ENCODE results near the gene ANGPTL4.

Gene ANGPTL4

DNA sequence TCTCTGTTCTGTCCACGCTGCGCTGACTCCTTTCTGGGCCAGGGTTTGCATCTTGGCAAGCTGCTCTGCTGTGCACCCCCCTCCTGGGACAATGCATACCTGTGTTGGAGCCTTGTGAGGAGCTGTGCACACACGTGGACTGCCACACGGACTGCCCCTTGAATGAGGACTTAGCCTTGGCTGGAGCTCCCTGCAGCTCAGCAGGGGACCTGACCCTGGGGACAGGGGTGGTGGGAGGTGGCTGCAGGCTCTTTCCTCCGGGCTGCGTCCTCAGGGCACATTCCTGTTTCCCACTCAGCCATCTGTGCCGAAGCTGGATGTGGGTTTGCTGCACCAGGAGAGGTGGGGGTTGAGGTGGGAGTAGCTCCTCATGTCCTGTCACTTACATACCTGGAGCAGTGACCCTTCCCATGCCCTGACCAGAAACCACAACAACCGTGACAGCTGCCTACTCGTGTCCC, 34.4 kb downstream of the ANGPTL4 start:
- Histone ChIP-seq H2AFZ (ENCODE audit: low read depth, low read length, severe bottlenecking) (no peak overlapping the region), H3K9ac (ENCODE audit: low read length) (no peak overlapping the region)

DNA sequence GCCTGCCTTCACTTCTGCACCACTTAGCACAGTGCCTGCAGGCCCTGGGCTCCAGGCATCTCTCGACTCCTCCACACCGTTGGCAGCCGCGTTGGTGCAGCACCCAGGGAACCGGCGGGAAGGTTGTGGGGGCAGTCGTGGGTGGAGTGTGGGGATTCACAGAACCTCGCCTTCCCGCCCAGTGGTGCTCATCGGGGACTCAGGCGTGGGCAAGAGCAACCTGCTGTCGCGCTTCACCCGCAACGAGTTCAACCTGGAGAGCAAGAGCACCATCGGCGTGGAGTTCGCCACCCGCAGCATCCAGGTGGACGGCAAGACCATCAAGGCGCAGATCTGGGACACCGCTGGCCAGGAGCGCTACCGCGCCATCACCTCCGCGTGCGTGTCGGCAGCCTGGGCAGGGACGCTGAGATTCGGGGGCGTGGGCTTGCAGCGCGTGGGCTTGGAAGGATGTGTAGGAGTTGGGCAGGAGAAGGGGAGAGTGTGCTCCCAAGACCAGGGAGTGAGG, 35.8 kb downstream of the ANGPTL4 start:
- H3K27ac ChIP-seq (ENCODE audit: low read depth, low read length), result no peak overlapping the region
- H2AFZ ChIP-seq (ENCODE audit: low read depth, low read length, severe bottlenecking), result no peak overlapping the region
- H3K4me2 ChIP-seq (ENCODE audit: low read depth, low read length, poor library complexity, severe bottlenecking), result no peak overlapping the region
- TF ChIP-seq CTCF (IDR thresholded peaks at IDR 0.05; ENCODE audit: insufficient read depth, low read length, poor library complexity, severe bottlenecking) (no peak), EZH2phosphoT487 (conservative IDR thresholded peaks at IDR 0.05; ENCODE audit: low read length) (no peak)
- no peaks in the 10 kb centered on the region for H3K9me3 ChIP-seq (ENCODE audit: insufficient read depth, low read length)
- no peak overlapping the region for H3K9ac ChIP-seq (ENCODE audit: low read length)
- H3K4me3 ChIP-seq (ENCODE audit: insufficient read depth, low read length, poor library complexity, severe bottlenecking), result no peak overlapping the region
- H3F3A ChIP-seq (ENCODE audit: insufficient read depth), result no peaks in the 10 kb centered on the region
- H4K20me1 ChIP-seq (ENCODE audit: low read depth, low read length), result no peaks in the 10 kb centered on the region; the same call in 1 of the 2 replicates
- H3K27me3 ChIP-seq (ENCODE audit: low read length), result no peaks in the 10 kb centered on the region
- no peaks in the 10 kb centered on the region for H3K9me2 ChIP-seq (replicated peaks; ENCODE audit: insufficient read depth, low read length)
- peaks cover 40% of the 10 kb centered on the region for H3K79me2 ChIP-seq (ENCODE audit: insufficient read depth, low read length)
- H3K36me3 ChIP-seq (ENCODE audit: low read length), result no peaks in the 10 kb centered on the region

More for the DNA sequence above, 34.4 kb downstream of the ANGPTL4 start:
- Histone ChIP-seq H4K20me1 (ENCODE audit: low read depth, low read length) (no peaks in the 10 kb centered on the region; the same call in 1 of the 2 replicates), H3K9me3 (ENCODE audit: insufficient read depth, low read length) (no peaks in the 10 kb centered on the region), H3K9me2 (replicated peaks; ENCODE audit: insufficient read depth, low read length) (no peaks in the 10 kb centered on the region), H3K36me3 (ENCODE audit: low read length) (no peaks in the 10 kb centered on the region), H3K27me3 (ENCODE audit: low read length) (no peaks in the 10 kb centered on the region), H3K4me2 (ENCODE audit: low read depth, low read length, poor library complexity, severe bottlenecking) (no peak overlapping the region), H3K4me3 (ENCODE audit: insufficient read depth, low read length, poor library complexity, severe bottlenecking) (no peak overlapping the region), H3K27ac (ENCODE audit: low read depth, low read length) (no peak overlapping the region), H3F3A (ENCODE audit: insufficient read depth) (no peaks in the 10 kb centered on the region), H3K79me2 (ENCODE audit: insufficient read depth, low read length) (peaks cover 53% of the 10 kb centered on the region)
- TF ChIP-seq EZH2phosphoT487 (conservative IDR thresholded peaks at IDR 0.05; ENCODE audit: low read length) (no peak), CTCF (IDR thresholded peaks at IDR 0.05; ENCODE audit: insufficient read depth, low read length, poor library complexity, severe bottlenecking) (no peak)

DNA sequence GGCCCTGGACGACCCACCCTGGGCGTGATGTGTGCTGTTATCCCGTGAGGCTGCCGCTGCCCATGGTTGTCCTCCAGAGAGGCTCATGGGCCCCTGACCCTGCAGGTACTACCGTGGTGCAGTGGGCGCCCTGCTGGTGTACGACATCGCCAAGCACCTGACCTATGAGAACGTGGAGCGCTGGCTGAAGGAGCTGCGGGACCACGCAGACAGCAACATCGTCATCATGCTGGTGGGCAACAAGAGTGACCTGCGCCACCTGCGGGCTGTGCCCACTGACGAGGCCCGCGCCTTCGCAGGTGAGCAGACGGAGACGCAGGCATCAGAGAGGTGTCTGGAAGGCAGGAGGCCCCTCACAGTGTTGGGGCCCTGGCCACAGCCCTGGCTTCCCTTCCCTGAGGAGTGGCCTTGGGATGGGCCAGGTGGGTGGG, 38.0 kb downstream of the ANGPTL4 start:
- peaks cover 21% of the 10 kb centered on the region for H3K79me2 ChIP-seq (ENCODE audit: insufficient read depth, low read length)
- no peaks in the 10 kb centered on the region for H3F3A ChIP-seq (ENCODE audit: insufficient read depth)
- no peaks in the 10 kb centered on the region for H3K9me3 ChIP-seq (ENCODE audit: insufficient read depth, low read length)
- H3K4me2 ChIP-seq (ENCODE audit: low read depth, low read length, poor library complexity, severe bottlenecking), result no peak overlapping the region
- TF ChIP-seq EZH2phosphoT487 (conservative IDR thresholded peaks at IDR 0.05; ENCODE audit: low read length), result no peak
- no peak for TF ChIP-seq CTCF (IDR thresholded peaks at IDR 0.05; ENCODE audit: insufficient read depth, low read length, poor library complexity, severe bottlenecking)
- H3K27ac ChIP-seq (ENCODE audit: low read depth, low read length), result no peak overlapping the region
- no peaks in the 10 kb centered on the region; the same call in 1 of the 2 replicates for H4K20me1 ChIP-seq (ENCODE audit: low read depth, low read length)
- no peaks in the 10 kb centered on the region for H3K36me3 ChIP-seq (ENCODE audit: low read length)
- H3K4me3 ChIP-seq (ENCODE audit: insufficient read depth, low read length, poor library complexity, severe bottlenecking), result no peak overlapping the region
- no peaks in the 10 kb centered on the region for H3K27me3 ChIP-seq (ENCODE audit: low read length)
- no peaks in the 10 kb centered on the region for H3K9me2 ChIP-seq (replicated peaks; ENCODE audit: insufficient read depth, low read length)
- no peak overlapping the region for H3K9ac ChIP-seq (ENCODE audit: low read length)
- H2AFZ ChIP-seq (ENCODE audit: low read depth, low read length, severe bottlenecking), result no peak overlapping the region
